CD4-positive, alpha-beta T cell treated with Interleukin-15 for 1 hour (primary cell): ENCODE data around the gene NOD1.
"Not testable (repeated sequence)": the region's sequence is repeated elsewhere in the genome, so short reads cannot be mapped to it uniquely, and the experiment has no call there.

Source experiments
- DNase-seq: peaks from one replicate; pipeline ENCODE4 v3.0.0-alpha.2; 2020

Gene NOD1

GRCh38 chr7:30504301-30505173, 26.0 kb upstream of the NOD1 start, which contains the start of gene GGCT:
TSS of gene GGCT (minus strand) at chr7:30504829. CDS start at chr7:30504709, 120 bp downstream.
- DNase-seq = peak; percentile 97

DNA sequence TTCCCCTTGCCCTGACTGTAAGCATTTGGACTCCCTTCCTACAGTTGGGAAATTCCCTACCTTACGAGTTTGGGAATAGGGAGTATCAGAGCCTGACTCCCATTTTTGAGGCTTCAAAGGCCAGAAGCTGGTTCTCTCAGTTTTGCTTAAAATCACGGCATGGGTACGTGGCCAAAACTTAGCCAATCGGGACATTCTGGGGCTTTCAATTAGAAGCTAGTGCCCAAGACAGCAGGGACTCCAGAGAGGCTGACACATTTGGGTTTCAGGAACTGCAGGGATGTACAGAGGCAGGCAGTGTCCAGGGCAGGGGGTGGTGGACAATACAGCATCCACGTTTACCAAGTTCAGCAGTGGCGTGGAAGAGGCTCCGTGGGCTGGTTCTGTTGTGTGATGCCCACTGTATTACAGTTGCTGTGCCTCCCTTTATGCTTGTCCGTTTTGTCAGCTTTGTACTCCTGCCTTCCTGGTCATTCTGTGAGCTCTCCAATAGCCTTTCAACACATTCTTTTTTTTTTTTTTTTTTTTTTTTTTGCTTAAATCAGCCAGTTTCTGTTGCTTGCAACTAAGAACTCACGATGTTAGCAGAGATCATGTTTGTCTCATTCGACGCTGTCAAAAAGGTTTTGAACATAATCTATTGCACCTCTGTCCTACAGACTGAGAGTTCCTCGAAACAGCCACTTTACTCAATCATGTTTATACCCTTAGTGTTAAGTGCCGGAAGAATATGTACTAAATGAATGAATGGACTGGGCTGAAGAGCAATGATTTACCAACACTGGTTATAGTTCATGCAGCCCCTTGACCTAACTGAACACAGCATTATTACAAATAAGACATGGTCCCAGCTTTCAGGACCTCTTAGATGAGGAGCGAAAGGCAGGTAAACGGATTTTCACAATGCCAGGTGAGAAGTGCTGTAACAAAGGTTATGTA, 25.0 kb upstream of the NOD1 start:
- DNase-seq = no peak

- no peak for DNase-seq
These were observed 24.1 kb upstream of the NOD1 start for GRCh38 chr7:30502470-30503251.

GRCh38 chr7:30501264-30501663, 22.7 kb upstream of the NOD1 start:
- DNase-seq = no peak

GRCh38 chr7:30493228-30493627, 14.6 kb upstream of the NOD1 start:
- DNase-seq = no peak

DNA sequence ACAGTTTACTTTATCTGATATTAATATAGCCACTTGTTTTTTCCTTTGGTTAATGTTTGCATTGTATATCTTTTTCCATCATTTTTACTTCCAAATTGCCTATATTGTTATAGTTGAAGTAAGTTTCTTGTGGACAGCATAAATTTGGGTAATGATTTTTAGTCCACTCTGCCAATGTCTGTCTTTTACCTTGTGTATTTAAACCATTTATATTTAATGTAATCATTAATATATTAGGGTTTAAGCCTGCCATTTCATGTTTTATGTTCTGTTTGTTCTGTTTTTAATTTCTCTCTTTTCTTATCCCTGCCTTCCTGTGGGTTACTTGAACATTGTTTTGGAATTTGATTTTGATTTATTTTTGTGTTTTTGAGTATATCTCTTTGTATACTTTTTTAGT, 12.8 kb upstream of the NOD1 start:
- DNase-seq = no peak

- DNase-seq = no peak
These were observed 8.8 kb upstream of the NOD1 start for GRCh38 chr7:30487371-30487770.

DNA sequence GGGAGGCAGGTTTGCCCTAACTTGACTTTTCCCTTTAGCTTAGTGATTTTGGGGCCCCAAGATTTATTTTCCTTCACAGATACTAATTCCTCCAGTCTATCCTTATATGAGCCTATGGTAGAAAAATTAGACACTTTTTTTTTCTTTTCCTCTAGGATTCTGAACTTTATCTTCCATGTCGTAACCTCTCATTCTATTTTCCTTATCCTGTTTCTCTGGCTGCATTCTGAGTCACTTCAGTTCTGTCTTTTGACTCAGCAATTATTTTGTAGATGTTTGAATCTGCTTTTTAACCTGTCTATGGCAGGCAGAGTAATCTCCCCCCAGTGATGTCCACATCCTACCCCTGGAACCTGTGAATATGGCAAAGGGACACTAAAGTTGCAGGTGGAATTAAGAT, 7.1 kb upstream of the NOD1 start:
- DNase-seq = no peak

DNA sequence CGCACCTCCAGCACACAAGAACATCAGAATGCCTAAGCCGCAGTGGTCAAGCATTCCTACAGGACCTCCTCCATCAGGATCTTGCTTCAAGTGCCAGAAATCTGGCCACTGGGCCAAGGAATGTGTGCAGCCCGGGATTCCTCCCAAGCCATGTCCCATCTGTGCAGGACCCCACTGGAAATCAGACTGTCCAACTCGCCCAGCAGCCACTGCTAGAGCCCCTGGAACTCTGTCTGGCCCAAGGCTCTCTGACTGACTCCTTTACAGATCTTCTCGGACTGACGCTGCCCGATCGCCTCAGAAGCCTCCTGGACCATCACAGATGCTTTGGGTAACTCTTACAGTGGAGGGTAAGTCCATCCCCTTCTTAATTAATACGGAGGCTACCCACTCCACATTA, 2.8 kb upstream of the NOD1 start:
- not testable (repeated sequence) for DNase-seq

- DNase-seq = no peak
These were observed 877 bp upstream of the NOD1 start for GRCh38 chr7:30479202-30480120.

DNA sequence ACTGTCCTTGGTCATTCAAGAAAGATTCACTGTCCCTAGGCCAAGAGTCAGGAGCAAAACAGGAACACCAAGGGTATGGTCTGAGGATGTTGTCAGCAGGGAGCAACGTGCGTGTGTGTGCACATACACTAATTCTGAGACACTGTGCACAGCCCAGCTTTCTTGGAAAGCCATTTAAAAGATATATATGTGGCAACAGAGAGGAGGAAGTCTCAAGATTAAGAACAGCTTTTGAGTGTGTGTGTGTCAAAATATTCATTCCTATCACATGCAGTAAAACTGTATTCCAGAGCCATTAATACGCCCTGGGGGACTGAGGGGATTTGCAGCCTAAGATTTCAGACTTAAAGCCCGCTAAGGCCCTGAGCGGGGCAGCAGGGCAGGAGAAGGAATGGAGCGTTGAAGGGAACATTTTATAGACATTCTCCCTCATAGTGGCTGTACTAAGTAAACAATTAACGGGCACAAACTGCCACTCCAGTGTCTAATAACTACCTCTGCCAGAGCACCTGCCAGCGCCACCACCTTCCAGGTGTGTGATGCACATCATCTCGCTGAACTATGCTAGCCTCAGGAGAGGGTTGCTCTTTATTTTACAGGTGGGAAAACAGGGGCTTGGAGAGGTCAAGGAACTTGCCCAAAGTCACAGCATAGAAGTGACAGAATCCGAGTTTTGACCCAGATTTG, 2.0 kb downstream of the NOD1 start:
- no peak for DNase-seq

GRCh38 chr7:30475580-30475979, 3.0 kb downstream of the NOD1 start:
- no peak for DNase-seq

GRCh38 chr7:30474893-30475292, 3.7 kb downstream of the NOD1 start:
- DNase-seq = no peak

DNA sequence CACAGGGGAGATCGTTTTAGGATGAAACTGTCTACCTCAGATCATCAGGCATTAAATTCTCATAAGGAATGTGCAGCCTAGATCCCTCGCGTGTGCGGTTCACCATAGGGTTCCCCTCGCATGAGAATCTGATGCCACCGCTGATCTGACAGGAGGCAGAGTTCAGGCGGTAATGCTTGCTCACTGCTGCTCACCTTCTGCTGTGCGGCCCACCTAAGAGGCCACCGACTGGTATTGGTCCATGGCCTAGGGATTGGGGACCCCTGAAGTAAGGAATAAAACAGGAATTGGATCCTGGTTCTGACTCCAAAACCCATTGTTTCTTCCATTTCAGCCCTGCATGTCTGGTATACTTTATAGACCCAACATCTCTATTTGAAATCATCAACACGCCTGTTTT, 4.1 kb downstream of the NOD1 start:
- DNase-seq = no peak

GRCh38 chr7:30473903-30474302, 4.7 kb downstream of the NOD1 start:
- no peak for DNase-seq

- DNase-seq = no peak
These were observed 5.5 kb downstream of the NOD1 start for GRCh38 chr7:30472784-30473775.

DNA sequence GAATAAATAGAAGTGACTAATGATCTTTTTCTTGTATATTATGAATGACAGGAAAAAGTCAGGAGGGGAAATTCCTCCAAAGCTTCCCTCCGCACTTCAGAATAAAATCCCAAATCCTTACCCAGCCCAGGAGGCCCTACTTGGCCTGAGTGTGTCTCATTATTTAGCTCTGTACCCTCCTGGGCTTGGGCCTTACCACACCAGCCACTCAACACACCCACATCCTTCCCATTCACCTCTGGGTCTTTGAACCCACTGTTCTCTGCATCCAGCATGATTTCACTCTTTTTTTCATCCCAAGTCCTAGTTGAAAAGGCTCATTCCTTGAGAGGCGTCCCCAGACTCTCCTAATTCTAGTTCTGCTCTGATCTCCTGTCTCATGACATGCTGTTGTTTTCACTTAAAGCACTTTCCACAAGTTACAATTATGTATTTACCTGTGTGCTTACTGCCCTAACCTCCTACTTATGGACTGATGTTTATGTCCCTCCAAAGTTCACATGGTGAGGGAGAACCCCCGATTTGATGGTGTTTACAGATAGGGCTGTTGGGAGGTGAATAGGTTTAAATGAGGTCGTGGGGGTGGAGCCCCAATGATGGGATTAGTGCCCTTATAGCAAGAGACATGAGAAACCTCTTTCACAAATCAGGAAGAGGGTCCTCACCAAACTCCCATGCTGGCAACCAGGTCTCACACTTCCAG, 6.4 kb downstream of the NOD1 start:
- no peak for DNase-seq

GRCh38 chr7:30471205-30471604, 7.4 kb downstream of the NOD1 start:
- no peak for DNase-seq

- no peak for DNase-seq
These were observed 7.8 kb downstream of the NOD1 start for GRCh38 chr7:30470771-30471170.
